ENCODE measurements around the gene MTOR.

The MTOR gene

GRCh38 chr1:11283151-11283550 lies 20.8 kb upstream of the MTOR start:
- H3K4me3 ChIP-seq (IDR thresholded peaks at IDR 0.05; ENCODE audit: insufficient read depth, low read depth, low read length): no peak overlapping the region
- H3K79me2 ChIP-seq (ENCODE audit: insufficient read depth, low read depth): peaks cover 13% of the 10 kb centered on the region; the same call in 1 of the 2 replicates
- H2AFZ ChIP-seq (ENCODE audit: low read depth): no peak overlapping the region
- H3K36me3 ChIP-seq (ENCODE audit: insufficient read depth): no peaks in the 10 kb centered on the region; the same call in 1 of the 2 replicates
- H3K27ac ChIP-seq: no peak overlapping the region
- no peak for TF ChIP-seq CTCF (conservative IDR thresholded peaks at IDR 0.05; ENCODE audit: low read depth, low read length)
- no peak overlapping the region for H3K4me2 ChIP-seq
- H3K4me1 ChIP-seq (ENCODE audit: low read depth, poor library complexity, severe bottlenecking): no peaks in the 10 kb centered on the region
- H3K9ac ChIP-seq: no peak overlapping the region
- H3K27me3 ChIP-seq (ENCODE audit: insufficient read depth, low read depth): no peaks in the 10 kb centered on the region
- H4K20me1 ChIP-seq (ENCODE audit: insufficient read depth): no peaks in the 10 kb centered on the region

GRCh38 chr1:11281518-11282331 lies 19.4 kb upstream of the MTOR start:
- Histone ChIP-seq H3K4me2 (no peak overlapping the region), H3K27ac (no peak overlapping the region), H3K36me3 (ENCODE audit: insufficient read depth) (no peaks in the 10 kb centered on the region; the same call in 1 of the 2 replicates), H3K27me3 (ENCODE audit: insufficient read depth, low read depth) (no peaks in the 10 kb centered on the region), H3K4me1 (ENCODE audit: low read depth, poor library complexity, severe bottlenecking) (no peaks in the 10 kb centered on the region), H2AFZ (ENCODE audit: low read depth) (no peak overlapping the region), H3K9ac (no peak overlapping the region), H3K4me3 (IDR thresholded peaks at IDR 0.05; ENCODE audit: insufficient read depth, low read depth, low read length) (no peak overlapping the region), H4K20me1 (ENCODE audit: insufficient read depth) (no peaks in the 10 kb centered on the region), H3K79me2 (ENCODE audit: insufficient read depth, low read depth) (peaks cover 15% of the 10 kb centered on the region; the same call in 1 of the 2 replicates)
- TF ChIP-seq CTCF (conservative IDR thresholded peaks at IDR 0.05; ENCODE audit: low read depth, low read length): no peak

- no peak overlapping the region for H3K9ac ChIP-seq
- peaks cover 23% of the 10 kb centered on the region; the same call in 1 of the 2 replicates for H3K79me2 ChIP-seq (ENCODE audit: insufficient read depth, low read depth)
- no peaks in the 10 kb centered on the region for H4K20me1 ChIP-seq (ENCODE audit: insufficient read depth)
- no peak overlapping the region for H3K4me3 ChIP-seq (IDR thresholded peaks at IDR 0.05; ENCODE audit: insufficient read depth, low read depth, low read length)
- H3K4me2 ChIP-seq: no peak overlapping the region
- H3K4me1 ChIP-seq (ENCODE audit: low read depth, poor library complexity, severe bottlenecking): peaks cover 6% of the 10 kb centered on the region
- H3K36me3 ChIP-seq (ENCODE audit: insufficient read depth): no peaks in the 10 kb centered on the region; the same call in 1 of the 2 replicates
- H2AFZ ChIP-seq (ENCODE audit: low read depth): no peak overlapping the region
- H3K27ac ChIP-seq: no peak overlapping the region
- TF ChIP-seq CTCF (conservative IDR thresholded peaks at IDR 0.05; ENCODE audit: low read depth, low read length): no peak
- H3K27me3 ChIP-seq (ENCODE audit: insufficient read depth, low read depth): no peaks in the 10 kb centered on the region
These were observed 18.5 kb upstream of the MTOR start for GRCh38 chr1:11280719-11281376.

GRCh38 chr1:11279630-11280029 lies 17.3 kb upstream of the MTOR start:
- H3K36me3 ChIP-seq (ENCODE audit: insufficient read depth): no peaks in the 10 kb centered on the region; the same call in 1 of the 2 replicates
- peaks cover 18% of the 10 kb centered on the region for H3K4me1 ChIP-seq (ENCODE audit: low read depth, poor library complexity, severe bottlenecking)
- H3K4me2 ChIP-seq: no peak overlapping the region
- no peaks in the 10 kb centered on the region for H4K20me1 ChIP-seq (ENCODE audit: insufficient read depth)
- H2AFZ ChIP-seq (ENCODE audit: low read depth): no peak overlapping the region
- H3K4me3 ChIP-seq (IDR thresholded peaks at IDR 0.05; ENCODE audit: insufficient read depth, low read depth, low read length): no peak overlapping the region
- no peak for TF ChIP-seq CTCF (conservative IDR thresholded peaks at IDR 0.05; ENCODE audit: low read depth, low read length)
- H3K27ac ChIP-seq: no peak overlapping the region
- H3K27me3 ChIP-seq (ENCODE audit: insufficient read depth, low read depth): no peaks in the 10 kb centered on the region
- H3K9ac ChIP-seq: no peak overlapping the region
- peaks cover 35% of the 10 kb centered on the region for H3K79me2 ChIP-seq (ENCODE audit: insufficient read depth, low read depth)

Data from KMS-11 (cell line).